ENCODE results near the gene TMCC3.

GRCh38 chr12:94622475-94622874, 27.9 kb downstream of the TMCC3 start:
- TF ChIP-seq CTCF (IDR thresholded peaks at IDR 0.05; ENCODE audit: low read length) (no peak), EZH2 (IDR thresholded peaks at IDR 0.05; ENCODE audit: borderline replicate concordance, low read length) (no peak)

Data from OCI-LY1 (cell line).